H1 (cell line): Measurements from ENCODE around the gene SEPTIN5. TPM values are rescaled to one million over a fixed set of nuclear protein-coding genes. Genes with fewer than 3 reads are reported as not detected.

Experiments used
- CTCF ChIA-PET: fragments of 300-600 bp; sonication (Branson Sonifier 250); formaldehyde crosslinking; loops from one replicate; lab custom pipeline; 2021; ENCODE audit not compliant: partially characterized antibody; lab: Charles Lee
- POLR2A ChIA-PET: fragments of 300-600 bp; sonication (Branson Sonifier 250); formaldehyde crosslinking; loops from one replicate; lab custom pipeline; 2021; ENCODE audit warnings: inconsistent platforms; ENCODE audit not compliant: partially characterized antibody; lab: Charles Lee
- DNase-seq, 2 experiments: peaks; one replicate each; pipeline versions ENCODE4 v3.0.0 to v3.0.0-alpha.2; 2010 to 2022; ENCODE audit warnings: low spot score in 2 of 2, low read depth in 1 of 2, mixed read lengths in 1 of 2
- FAIRE-seq: peaks from 2 replicates; lab custom pipeline; 2011; peaks lifted over from hg19 to GRCh38; lab: Jason Lieb, UNC
- H2AFZ ChIP-seq: 2 replicates; pipeline ENCODE4 v1.8.1; 2012; ENCODE audit warnings: low read length, inconsistent platforms
- H2AK5ac ChIP-seq: 2 replicates; pipeline ENCODE4 v1.6.1; 2013; ENCODE audit warnings: low read depth, low read length
- H2BK120ac ChIP-seq: replicated peaks from 2 replicates; pipeline ENCODE3; 2013; ENCODE audit warnings: low read depth, low read length, inconsistent platforms
- H2BK12ac ChIP-seq: 2 replicates; pipeline ENCODE4 v1.6.1; 2013; ENCODE audit warnings: low read depth, low read length
- H2BK15ac ChIP-seq: 2 replicates; pipeline ENCODE4 v1.6.1; 2013; ENCODE audit warnings: low read length
- H2BK20ac ChIP-seq: 2 replicates; pipeline ENCODE4 v1.6.1; 2013; ENCODE audit warnings: low read length
- H2BK5ac ChIP-seq: 2 replicates; pipeline ENCODE4 v1.6.1; 2013; ENCODE audit warnings: low read depth, low read length
- H3K14ac ChIP-seq: 2 replicates; pipeline ENCODE4 v1.6.1; 2013; ENCODE audit warnings: inconsistent platforms; ENCODE audit not compliant: insufficient read length
- H3K18ac ChIP-seq: 2 replicates; pipeline ENCODE4 v1.6.1; 2013; ENCODE audit warnings: low read length; ENCODE audit errors: extremely low read depth
- H3K23ac ChIP-seq: 2 replicates; pipeline ENCODE4 v1.6.1; 2013; ENCODE audit warnings: inconsistent platforms; ENCODE audit not compliant: insufficient read length
- H3K23me2 ChIP-seq: 2 replicates; pipeline ENCODE4 v1.6.1; 2013; ENCODE audit warnings: low read depth, low read length
- H3K27ac ChIP-seq: 2 replicates; pipeline ENCODE4 v1.6.1; 2011; ENCODE audit warnings: low read depth, low read length, inconsistent platforms
- H3K27me3 ChIP-seq, 4 experiments: replicated peaks in 1 of 4; 1 replicate in 1 of 4; 2 replicates in 3 of 4; pipeline versions ENCODE4 v1.6.1 to v1.8.1; 2011 to 2013; ENCODE audit warnings: low read length in 3 of 4, mild to moderate bottlenecking in 3 of 4, inconsistent platforms in 2 of 4, mixed read lengths in 2 of 4, moderate library complexity in 1 of 4; ENCODE audit not compliant: control insufficient read depth in 3 of 4, insufficient read depth in 3 of 4; ENCODE audit errors: extremely low read depth in 1 of 4
- H3K36me3 ChIP-seq, 4 experiments: 2 replicates each; pipeline versions ENCODE4 v1.6.1 to v1.8.1; 2011 to 2013; ENCODE audit warnings: mild to moderate bottlenecking in 4 of 4, low read length in 3 of 4, moderate library complexity in 2 of 4, control low read depth in 1 of 4, inconsistent platforms in 1 of 4; ENCODE audit not compliant: insufficient read depth in 4 of 4, control insufficient read depth in 2 of 4
- H3K4ac ChIP-seq: replicated peaks from 2 replicates; pipeline ENCODE3; 2013; ENCODE audit warnings: low read length, low read depth, mixed read lengths, inconsistent platforms; ENCODE audit not compliant: insufficient read length
- H3K4me1 ChIP-seq, 4 experiments: replicated peaks in 1 of 4; 1 replicate in 1 of 4; 2 replicates in 3 of 4; pipeline versions ENCODE4 v1.6.1 to v1.8.1; 2011 to 2013; ENCODE audit warnings: low read length in 3 of 4, inconsistent platforms in 2 of 4, mixed read lengths in 1 of 4; ENCODE audit not compliant: insufficient read depth in 4 of 4, control insufficient read depth in 3 of 4
- H3K4me2 ChIP-seq, 2 experiments: 2 replicates each; pipeline versions ENCODE4 v1.6.1 to v1.8.1; 2011 to 2013; ENCODE audit warnings: low read depth in 2 of 2, low read length in 2 of 2, control low read depth in 1 of 2, inconsistent platforms in 1 of 2, mild to moderate bottlenecking in 1 of 2; ENCODE audit not compliant: insufficient read depth in 1 of 2
- H3K4me3 ChIP-seq, 4 experiments: fragments of 200-600, 300-600 bp in 1 of 4; sonication (generic), shearing (Covaris generic), sonication (Bioruptor Twin) in 1 of 4; 2 replicates each; pipeline versions ENCODE4 v1.5.1 to v1.8.1; 2011 to 2016; ENCODE audit warnings: low read length in 4 of 4, low read depth in 3 of 4, control low read depth in 2 of 4, inconsistent platforms in 2 of 4, mild to moderate bottlenecking in 2 of 4, mixed read lengths in 1 of 4, moderate library complexity in 1 of 4; ENCODE audit not compliant: insufficient read depth in 2 of 4; ENCODE audit errors: extremely low read depth in 1 of 4
- H3K56ac ChIP-seq: replicated peaks from 2 replicates; pipeline ENCODE3; 2013; ENCODE audit warnings: low read depth, mild to moderate bottlenecking, mixed read lengths, low read length, inconsistent platforms; ENCODE audit not compliant: insufficient read length
- H3K79me1 ChIP-seq: 2 replicates; pipeline ENCODE4 v1.6.1; 2013; ENCODE audit warnings: low read depth, low read length, control low read depth
- H3K79me2 ChIP-seq, 2 experiments: 2 replicates each; pipeline versions ENCODE4 v1.6.1 to v1.8.1; 2012 to 2013; ENCODE audit warnings: low read length in 2 of 2, mild to moderate bottlenecking in 2 of 2, inconsistent platforms in 1 of 2; ENCODE audit not compliant: insufficient read depth in 2 of 2, control insufficient read depth in 1 of 2
- H3K9ac ChIP-seq, 4 experiments: replicated peaks in 1 of 4; 1 replicate in 1 of 4; 2 replicates in 3 of 4; pipeline versions ENCODE4 v1.6.1 to v1.8.1; 2011 to 2013; ENCODE audit warnings: low read depth in 3 of 4, low read length in 3 of 4, control low read depth in 2 of 4, mild to moderate bottlenecking in 2 of 4, moderate library complexity in 2 of 4, inconsistent platforms in 1 of 4; ENCODE audit errors: extremely low read depth in 1 of 4
- H3K9me3 ChIP-seq, 2 experiments: 2 replicates each; pipeline versions ENCODE4 v1.6.1 to v1.8.1; 2012 to 2013; ENCODE audit warnings: mild to moderate bottlenecking in 2 of 2, moderate library complexity in 2 of 2, control low read depth in 1 of 2, inconsistent platforms in 1 of 2, low read depth in 1 of 2, low read length in 1 of 2, mixed read lengths in 1 of 2; ENCODE audit not compliant: insufficient read depth in 2 of 2
- H4K20me1 ChIP-seq, 2 experiments: replicated peaks in 1 of 2; 2 replicates each; pipeline versions ENCODE3 to v1.8.1; 2011 to 2013; ENCODE audit warnings: inconsistent platforms in 2 of 2, low read length in 2 of 2, mild to moderate bottlenecking in 1 of 2; ENCODE audit not compliant: insufficient read depth in 2 of 2, control insufficient read depth in 1 of 2
- H4K5ac ChIP-seq: 2 replicates; pipeline ENCODE4 v1.6.1; 2013; ENCODE audit warnings: low read length, low read depth, mixed read lengths, inconsistent platforms; ENCODE audit not compliant: insufficient read length
- H4K8ac ChIP-seq: 2 replicates; pipeline ENCODE4 v1.8.0; 2013; ENCODE audit warnings: mild to moderate bottlenecking, moderate library complexity, low read length, inconsistent platforms; ENCODE audit not compliant: insufficient read depth; ENCODE audit errors: extremely low read depth
- H4K91ac ChIP-seq: replicated peaks from 2 replicates; pipeline ENCODE3; 2013; ENCODE audit warnings: low read length, mixed read lengths, inconsistent platforms; ENCODE audit not compliant: insufficient read length
- CHD1 ChIP-seq: IDR thresholded peaks from 2 replicates; pipeline ENCODE4 v1.6.1; 2012; ENCODE audit warnings: low read depth, low read length, improper control_type of control experiment
- CHD2 ChIP-seq: IDR thresholded peaks from 2 replicates; pipeline ENCODE4 v1.6.1; 2012; ENCODE audit warnings: low read length, improper control_type of control experiment
- CTCF ChIP-seq, 3 experiments: IDR thresholded peaks; 1 replicate in 2 of 3; 2 replicates in 1 of 3; pipeline versions ENCODE4 v1.5.1 to v1.6.1; 2011; ENCODE audit warnings: low read length in 3 of 3, mild to moderate bottlenecking in 3 of 3, inconsistent platforms in 2 of 3, low read depth in 1 of 3, moderate library complexity in 1 of 3; ENCODE audit not compliant: insufficient read depth in 1 of 3; ENCODE audit errors: control extremely low read depth in 1 of 3
- EGR1 ChIP-seq: IDR thresholded peaks from 2 replicates; pipeline ENCODE4 v1.6.1; 2011; ENCODE audit warnings: low read depth, low read length, borderline replicate concordance
- JUND ChIP-seq: IDR thresholded peaks from 2 replicates; pipeline ENCODE4 v1.6.1; 2011; ENCODE audit warnings: mild to moderate bottlenecking, improper control_type of control experiment, low read length
- RNF2 ChIP-seq: fragments of 200-900, 300-1000 bp; sonication (generic); IDR thresholded peaks from 2 replicates; pipeline ENCODE4 v1.7.1; 2016; ENCODE audit warnings: borderline replicate concordance, low read depth, mild to moderate bottlenecking, antibody characterized with exemption, low read length; ENCODE audit not compliant: poor library complexity, severe bottlenecking; ENCODE audit errors: missing control alignments
- TAF7 ChIP-seq: optimal IDR thresholded peaks from 2 replicates; pipeline ENCODE3; 2011; ENCODE audit warnings: low read depth, mild to moderate bottlenecking, inconsistent platforms, low read length, moderate library complexity, borderline replicate concordance
- WGBS, 2 experiments: shearing (Covaris generic) in 1 of 2; methylation state at CpG; one replicate each; pipeline versions ENCODE4 v1.1.6 to v1.1.7; 2013 to 2015; ENCODE audit warnings: low lambda C conversion rate in 2 of 2, mixed read lengths in 2 of 2, inconsistent platforms in 1 of 2, low coverage in 1 of 2, missing lambda C conversion rate in 1 of 2; ENCODE audit not compliant: insufficient replicate concordance in 2 of 2, insufficient coverage in 1 of 2, insufficient read length in 1 of 2; ENCODE audit errors: extremely low coverage in 1 of 2, missing lambda C conversion rate in 1 of 2; 5-methylcytosine and 5-hydroxymethylcytosine counted together
- polyA plus RNA-seq, 7 experiments: library from polyadenylated mRNA; depleted of rRNA in 3 of 7; stranded (reverse) in 5 of 7; unstranded in 2 of 7; fragments of >200 nt in 5 of 7; fragments of 200-250 nt in 2 of 7; gene quantifications; 1 replicate in 5 of 7; 2 replicates in 1 of 7; 4 replicates in 1 of 7; pipeline versions ENCODE4 v1.2.1 to v1.2.3, GENCODE V29; 2011 to 2013; ENCODE audit warnings: missing spikeins in 2 of 7, mixed read lengths in 2 of 7
- total RNA-seq: library from RNA; stranded (reverse); fragmentation: NEBNext Ultra II Directional; extraction: Animal tissue kit (Norgen Biotek cat#: 25700); gene quantifications from 2 replicates; pipeline ENCODE4 v1.2.1, GENCODE V29; 2021

Gene SEPTIN5
- total and polyA plus RNA-seq, 2 of the 8 experiments (the other 6 are each of a cell fraction or from before 2014, with no cell fraction given) = 6.0 to 8.6 TPM

GRCh38 chr22:19672054-19672776 is 42.1 kb upstream of the SEPTIN5 start:
- Histone ChIP-seq H4K91ac (no peak overlapping the region), H2AFZ (no peak overlapping the region), H3K23me2 (no peaks in the 10 kb centered on the region), H3K79me1 (no peaks in the 10 kb centered on the region), H3K23ac (no peak overlapping the region), H3K4me2 (no peak overlapping the region), H3K27me3 (peaks cover 0 to 5% (median 0%) of the 10 kb centered on the region in 4 experiments; a peak in 1 of 7 replicates), H3K14ac (no peak overlapping the region), H2BK20ac (no peak overlapping the region), H4K20me1 (no peaks in the 10 kb centered on the region), H3K18ac (no peak overlapping the region), H3K4me1 (no peaks in the 10 kb centered on the region; a peak in 1 of 7 replicates), H3K36me3 (no peaks in the 10 kb centered on the region), H2BK12ac (no peak overlapping the region), H4K8ac (no peak overlapping the region), H3K4me3 (no peak overlapping the region), H2BK15ac (no peak overlapping the region), H3K27ac (no peak overlapping the region), H3K56ac (no peak overlapping the region), H2AK5ac (no peak overlapping the region), H4K5ac (no peak overlapping the region), H3K9ac (no peak overlapping the region), H2BK120ac (no peak overlapping the region), H2BK5ac (no peak overlapping the region), H3K79me2 (no peaks in the 10 kb centered on the region), H3K4ac (no peak overlapping the region), H3K9me3 (peaks cover 0 to 2% of the 10 kb centered on the region in 2 experiments; a peak in 1 of 4 replicates)
- 85% methylated on average over 9 of the region's 9 CpGs; no CpG with 5 or more reads in 1 of the 2 experiments for WGBS, 2 experiments
- TF ChIP-seq TAF7 (no peak), JUND (no peak), EGR1 (no peak), CTCF (IDR thresholded peaks at IDR 0.05; ENCODE audit: control extremely low read depth in 1 of 3, insufficient read depth in 1 of 3, low read depth in 1 of 3, low read length in 3 of 3) (no peak), CHD2 (no peak), CHD1 (no peak), RNF2 (no peak)
- FAIRE-seq (no peak), DNase-seq (no peak)
- ChIA-PET POLR2A (no interaction called here), CTCF (no interaction called here)
